GM19372 (cell line): ENCODE data around the gene NDUFV2.
"Not testable (repeated sequence)": the region's sequence is repeated elsewhere in the genome, so short reads cannot be mapped to it uniquely, and the experiment has no call there.

Experiments
- ATAC-seq: cut with Tn5 transposase; IDR thresholded peaks from one replicate; pipeline ENCODE4 v1.9.1; 2021; ENCODE audit warnings: mild to moderate bottlenecking, low read depth, moderate library complexity; ENCODE audit not compliant: unreplicated experiment

The NDUFV2 gene

GRCh38 chr18:9088727-9089126 lies 13.8 kb upstream of the NDUFV2 start:
- not testable (repeated sequence) for ATAC-seq

- no peak for ATAC-seq
Observed at GRCh38 chr18:9090578-9090977, 11.9 kb upstream of the NDUFV2 start.

- no peak for ATAC-seq
Observed at GRCh38 chr18:9091066-9091476, 11.4 kb upstream of the NDUFV2 start.

GRCh38 chr18:9092665-9093064 lies 9.8 kb upstream of the NDUFV2 start:
- ATAC-seq, result no peak

- ATAC-seq, result not testable (repeated sequence)
Observed at GRCh38 chr18:9093109-9093508, 9.4 kb upstream of the NDUFV2 start.

GRCh38 chr18:9094307-9095226 lies 7.9 kb upstream of the NDUFV2 start:
- ATAC-seq, result no peak

GRCh38 chr18:9095297-9096006 lies 7.0 kb upstream of the NDUFV2 start:
- peak; percentile 90 for ATAC-seq

- peak; percentile 9 for ATAC-seq
Observed at GRCh38 chr18:9096007-9096371, 6.5 kb upstream of the NDUFV2 start.

- no peak for ATAC-seq
Observed at GRCh38 chr18:9096685-9097084, 5.8 kb upstream of the NDUFV2 start.

GRCh38 chr18:9097349-9097748 lies 5.2 kb upstream of the NDUFV2 start:
- no peak for ATAC-seq

GRCh38 chr18:9100796-9101195 lies 1.7 kb upstream of the NDUFV2 start:
- ATAC-seq, result no peak

- peak; percentile 11 for ATAC-seq
Observed at GRCh38 chr18:9101730-9102507, 580 bp upstream of the NDUFV2 start.

- ATAC-seq, result no peak
Observed at GRCh38 chr18:9103376-9103873, 926 bp downstream of the NDUFV2 start.

- ATAC-seq, result no peak
Observed at GRCh38 chr18:9104244-9104901, 1.9 kb downstream of the NDUFV2 start.

GRCh38 chr18:9105420-9105819 lies 2.9 kb downstream of the NDUFV2 start:
- no peak for ATAC-seq

GRCh38 chr18:9106094-9106493 lies 3.6 kb downstream of the NDUFV2 start:
- ATAC-seq, result no peak

- no peak for ATAC-seq
Observed at GRCh38 chr18:9106800-9107584, 4.5 kb downstream of the NDUFV2 start.

- ATAC-seq, result no peak
Observed at GRCh38 chr18:9108911-9109310, 6.4 kb downstream of the NDUFV2 start.

- ATAC-seq, result no peak
Observed at GRCh38 chr18:9109523-9109922, 7.0 kb downstream of the NDUFV2 start.
